GM12874 (cell line): Measurements from ENCODE around the gene RGS5.

ENCODE experiments used
- CTCF ChIP-seq: IDR thresholded peaks from 2 replicates; pipeline ENCODE4 v1.5.1; 2011; ENCODE audit warnings: low read depth, mild to moderate bottlenecking, control low read depth, low read length, moderate library complexity; ENCODE audit not compliant: insufficient read depth

The RGS5 gene

GRCh38 chr1:163195728-163196448 lies 6.8 kb downstream of the RGS5 start:
- no peak for TF ChIP-seq CTCF

GRCh38 chr1:163191301-163191700 lies 11.4 kb downstream of the RGS5 start:
- no peak for TF ChIP-seq CTCF

GRCh38 chr1:163188947-163189346 lies 13.8 kb downstream of the RGS5 start:
- no peak for TF ChIP-seq CTCF

- TF ChIP-seq CTCF: no peak
Observed at GRCh38 chr1:163187849-163188248, 14.9 kb downstream of the RGS5 start.

GRCh38 chr1:163186862-163187261 lies 15.9 kb downstream of the RGS5 start:
- TF ChIP-seq CTCF: no peak

- no peak for TF ChIP-seq CTCF
Observed at GRCh38 chr1:163182330-163182949, 20.3 kb downstream of the RGS5 start.

- no peak for TF ChIP-seq CTCF
Observed at GRCh38 chr1:163178628-163179027, 24.1 kb downstream of the RGS5 start.
